Glomerular visceral epithelial cell (primary cell): ENCODE measurements around the gene CAMK2A.

Experiments used
- DNase-seq: peaks from one replicate; pipeline ENCODE4 v3.0.0-alpha.2; 2016; ENCODE audit errors: extremely low spot score

The CAMK2A gene

GRCh38 chr5:150188146-150188842 lies 101.3 kb downstream of the CAMK2A start:
- DNase-seq = no peak

GRCh38 chr5:150186897-150187296 lies 102.7 kb downstream of the CAMK2A start:
- no peak for DNase-seq

GRCh38 chr5:150186137-150186536 lies 103.4 kb downstream of the CAMK2A start:
- DNase-seq = no peak

GRCh38 chr5:150184990-150185912 lies 104.3 kb downstream of the CAMK2A start:
- DNase-seq = no peak

GRCh38 chr5:150184006-150184405 lies 105.6 kb downstream of the CAMK2A start:
- DNase-seq = no peak

- no peak for DNase-seq
Observed at GRCh38 chr5:150183436-150183835, 106.1 kb downstream of the CAMK2A start.

- no peak for DNase-seq
Observed at GRCh38 chr5:150182774-150183173, 106.8 kb downstream of the CAMK2A start.

- DNase-seq = no peak
Observed at GRCh38 chr5:150181766-150182545, 107.6 kb downstream of the CAMK2A start.

- DNase-seq = peak; percentile 28
Observed at GRCh38 chr5:150181027-150181426, 108.5 kb downstream of the CAMK2A start.

GRCh38 chr5:150180241-150181026 lies 109.1 kb downstream of the CAMK2A start:
- no peak for DNase-seq

GRCh38 chr5:150179019-150179620 lies 110.5 kb downstream of the CAMK2A start:
- no peak for DNase-seq

- DNase-seq = peak; percentile 25
Observed at GRCh38 chr5:150178262-150178661, 111.3 kb downstream of the CAMK2A start.

GRCh38 chr5:150177721-150178120 lies 111.9 kb downstream of the CAMK2A start:
- no peak for DNase-seq

- peak; percentile 13 for DNase-seq
Observed at GRCh38 chr5:150176745-150177477, 112.7 kb downstream of the CAMK2A start.

GRCh38 chr5:150175536-150175935 lies 114.0 kb downstream of the CAMK2A start:
- peak; percentile 40 for DNase-seq

- DNase-seq = no peak
Observed at GRCh38 chr5:150175076-150175475, 114.5 kb downstream of the CAMK2A start.

- DNase-seq = no peak
Observed at GRCh38 chr5:150174285-150174684, 115.3 kb downstream of the CAMK2A start.

GRCh38 chr5:150173161-150173560 lies 116.4 kb downstream of the CAMK2A start:
- DNase-seq = no peak

GRCh38 chr5:150172556-150172955 lies 117.0 kb downstream of the CAMK2A start:
- DNase-seq = no peak

- peak; percentile 15 for DNase-seq
Observed at GRCh38 chr5:150172145-150172544, 117.4 kb downstream of the CAMK2A start.
